Testis (tissue), 3 donors: Measurements from ENCODE around the gene HOMER1. TPM values are rescaled to one million over a fixed set of nuclear protein-coding genes. Genes with fewer than 3 reads are reported as not detected.

Experiments used
- DNase-seq: peaks from one replicate; pipeline ENCODE4 v3.0.0-alpha.2; 2019
- H3K27ac ChIP-seq, 2 donors: fragments of 200-600 bp; sonication (generic); one replicate each; pipeline ENCODE4 v1.5.1; 2019
- H3K27me3 ChIP-seq: fragments of 200-600 bp; sonication (generic); one replicate; pipeline ENCODE4 v1.5.1; 2019
- H3K36me3 ChIP-seq: fragments of 200-600 bp; sonication (generic); one replicate; pipeline ENCODE4 v1.5.1; 2017; ENCODE audit warnings: low read depth; ENCODE audit errors: missing control alignments
- H3K4me1 ChIP-seq: fragments of 200-600 bp; sonication (generic); one replicate; pipeline ENCODE4 v1.5.1; 2019
- H3K4me3 ChIP-seq, 2 donors: fragments of 200-600 bp; sonication (generic); one replicate each; pipeline ENCODE4 v1.5.1; 2017 to 2019
- H3K9me3 ChIP-seq: fragments of 200-600 bp; sonication (generic); one replicate; pipeline ENCODE4 v1.5.1; 2017
- POLR2A ChIP-seq: fragments of 450-650 bp; IDR thresholded peaks from one replicate; pipeline ENCODE4 v1.6.1; 2017; ENCODE audit warnings: antibody characterized with exemption, mild to moderate bottlenecking, moderate library complexity
- WGBS, 2 donors: methylation state at CpG; one replicate each; pipeline ENCODE4 v1.1.5; 2018; 5-methylcytosine and 5-hydroxymethylcytosine counted together
- intact Hi-C: fragments of 100-400 bp; cut with DNase I; formaldehyde crosslinking; loops from one replicate; pipeline ENCODE4 v1.15.1; 2023; ENCODE audit warnings: low total_unique reads
- polyA plus RNA-seq: library from polyadenylated mRNA; stranded (reverse); fragments of 350-450 nt; fragmentation: Illumina TruSeq; extraction: RNeasy Lipid Tissue Mini Kit (QIAGEN cat#74804); gene quantifications from one replicate; pipeline ENCODE4 v1.2.3, GENCODE V29; 2014; ENCODE audit warnings: low read depth, low replicate concordance; ENCODE audit not compliant: insufficient read depth
- total RNA-seq, 2 donors: library from RNA; depleted of rRNA; stranded (reverse); fragments of >200 nt; gene quantifications; one replicate each; pipeline ENCODE4 v1.2.3, GENCODE V29; 2016
- TF ChIP-seq, protein P1 (sequence below), 3 experiments: fragments of 450-650 bp in 2 of 3; fragments of 200-600 bp in 1 of 3; sonication (generic) in 1 of 3; IDR thresholded peaks; one replicate each; pipeline ENCODE4 v1.5.1; 2016 to 2019; ENCODE audit warnings: antibody characterized with exemption in 3 of 3, mild to moderate bottlenecking in 2 of 3, moderate library complexity in 1 of 3

The HOMER1 gene
- total and polyA plus RNA-seq, 3 donors from 2014 or later, result 5.7 to 23.0 (median 20.4) TPM

DNA sequence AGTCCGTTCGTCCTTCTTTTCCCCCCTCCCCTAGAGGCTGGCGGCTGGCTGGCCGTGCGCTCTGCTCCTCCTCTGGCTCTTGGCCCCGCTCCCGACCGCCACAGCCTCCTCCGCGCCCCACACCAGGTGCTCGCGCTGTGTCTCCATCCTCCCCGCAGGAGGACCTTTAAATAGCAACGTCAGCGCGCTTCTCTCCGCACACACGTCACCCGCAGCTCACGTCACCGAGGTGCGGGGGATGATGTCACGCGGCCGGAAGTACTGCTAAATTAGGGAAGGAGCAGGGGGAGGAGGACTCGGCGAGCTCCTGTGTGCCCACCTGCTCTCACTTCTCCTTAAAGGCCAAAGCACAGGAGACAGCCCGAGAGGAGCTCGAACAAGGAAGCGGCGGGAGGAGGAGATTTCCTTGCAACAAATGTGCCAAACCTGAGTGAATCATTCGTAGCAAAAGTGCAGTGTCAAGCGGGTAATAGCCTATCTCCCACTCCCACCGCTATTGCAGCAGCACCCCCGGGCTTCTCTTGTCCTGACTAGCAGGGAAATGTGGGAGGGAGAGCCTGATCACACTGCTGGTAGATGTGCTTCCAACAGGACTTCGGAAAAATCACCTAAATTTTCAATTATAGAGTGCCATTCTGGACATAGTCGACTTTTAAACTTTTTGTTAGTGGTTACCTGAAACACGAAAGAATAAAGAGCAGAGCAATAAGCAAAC is 614 bp upstream of the HOMER1 start:
- Histone ChIP-seq H3K27ac (peak overlapping the region; percentile 95 to 97), H3K9me3 (no peaks in the 10 kb centered on the region), H3K4me1 (no peaks in the 10 kb centered on the region), H3K27me3 (no peaks in the 10 kb centered on the region), H3K36me3 (no peaks in the 10 kb centered on the region), H3K4me3 (peak overlapping the region; percentile 77 to 84)
- TF ChIP-seq, protein P1, sequence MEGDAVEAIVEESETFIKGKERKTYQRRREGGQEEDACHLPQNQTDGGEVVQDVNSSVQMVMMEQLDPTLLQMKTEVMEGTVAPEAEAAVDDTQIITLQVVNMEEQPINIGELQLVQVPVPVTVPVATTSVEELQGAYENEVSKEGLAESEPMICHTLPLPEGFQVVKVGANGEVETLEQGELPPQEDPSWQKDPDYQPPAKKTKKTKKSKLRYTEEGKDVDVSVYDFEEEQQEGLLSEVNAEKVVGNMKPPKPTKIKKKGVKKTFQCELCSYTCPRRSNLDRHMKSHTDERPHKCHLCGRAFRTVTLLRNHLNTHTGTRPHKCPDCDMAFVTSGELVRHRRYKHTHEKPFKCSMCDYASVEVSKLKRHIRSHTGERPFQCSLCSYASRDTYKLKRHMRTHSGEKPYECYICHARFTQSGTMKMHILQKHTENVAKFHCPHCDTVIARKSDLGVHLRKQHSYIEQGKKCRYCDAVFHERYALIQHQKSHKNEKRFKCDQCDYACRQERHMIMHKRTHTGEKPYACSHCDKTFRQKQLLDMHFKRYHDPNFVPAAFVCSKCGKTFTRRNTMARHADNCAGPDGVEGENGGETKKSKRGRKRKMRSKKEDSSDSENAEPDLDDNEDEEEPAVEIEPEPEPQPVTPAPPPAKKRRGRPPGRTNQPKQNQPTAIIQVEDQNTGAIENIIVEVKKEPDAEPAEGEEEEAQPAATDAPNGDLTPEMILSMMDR (IDR thresholded peaks at IDR 0.05), result no peak
- TF ChIP-seq POLR2A, result peak; percentile 94
- peak; percentile 96 for DNase-seq
- intact Hi-C loops, result no loop called here
- 1 to 3% methylated on average over 13 to 36 of the region's 38 CpGs for WGBS, 2 donors

GRCh38 chr5:79513308-79513703 is 628 bp downstream of the HOMER1 start:
- Histone ChIP-seq H3K4me1 (peaks cover 4% of the 10 kb centered on the region), H3K27me3 (no peaks in the 10 kb centered on the region), H3K9me3 (no peaks in the 10 kb centered on the region), H3K27ac (peak overlapping the region; percentile 95 to 97), H3K36me3 (no peaks in the 10 kb centered on the region), H3K4me3 (peak overlapping the region; percentile 77 to 84)
- intact Hi-C loops, result no loop called here
- TF ChIP-seq, protein P1 (IDR thresholded peaks at IDR 0.05), result no peak
- TF ChIP-seq POLR2A, result no peak
- 1 to 2% methylated on average over 6 to 26 of the region's 26 CpGs for WGBS, 2 donors
- no peak for DNase-seq

DNA sequence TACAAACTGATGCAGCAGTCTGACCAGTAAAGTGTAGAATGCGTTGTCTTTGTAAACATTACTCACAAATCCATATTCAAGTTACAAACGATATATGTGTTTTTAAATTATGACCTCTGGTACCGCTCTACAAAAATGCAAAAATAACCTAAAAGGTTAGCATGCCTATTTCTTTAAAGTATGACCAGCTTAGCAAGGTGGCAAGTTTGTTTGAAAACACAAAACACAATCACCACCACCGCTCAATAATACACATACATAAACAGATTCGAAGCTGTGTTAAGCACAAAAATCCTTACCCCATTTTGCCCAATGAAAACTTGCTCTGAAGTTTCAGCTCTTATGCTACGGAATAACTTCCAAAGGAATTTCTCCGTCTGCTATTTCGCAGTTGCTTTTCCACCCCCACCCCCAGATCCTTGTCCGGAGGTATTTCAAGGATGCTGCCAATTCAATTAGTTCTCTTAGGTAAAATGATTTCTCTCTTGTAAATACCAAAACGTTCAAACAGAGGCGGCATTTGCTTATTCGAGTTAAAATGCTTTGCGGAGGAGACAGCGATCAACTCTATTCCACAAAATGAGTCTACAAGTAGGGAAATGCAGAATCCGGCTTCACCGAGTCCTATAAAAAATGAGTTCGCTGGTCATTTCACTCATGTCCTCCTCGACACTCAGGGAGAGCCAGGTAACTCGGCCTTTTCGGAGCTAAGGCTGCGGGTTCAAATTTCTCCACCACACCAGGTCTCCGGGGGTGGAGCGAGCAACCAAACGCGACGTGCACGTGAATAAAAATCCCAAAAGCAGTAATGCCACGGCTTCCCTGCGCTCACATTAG is 1.2 kb downstream of the HOMER1 start:
- Histone ChIP-seq H3K36me3 (no peaks in the 10 kb centered on the region), H3K4me1 (peaks cover 4% of the 10 kb centered on the region), H3K4me3 (peak overlapping the region; percentile 77 to 84), H3K27me3 (no peaks in the 10 kb centered on the region), H3K9me3 (no peaks in the 10 kb centered on the region), H3K27ac (peak overlapping the region; percentile 95 to 97)
- WGBS, 2 donors, result 8 to 9% methylated on average over 29 of the region's 29 CpGs
- TF ChIP-seq POLR2A, result no peak
- TF ChIP-seq, protein P1 (IDR thresholded peaks at IDR 0.05), result no peak
- intact Hi-C loops, result no loop called here
- DNase-seq, result no peak

GRCh38 chr5:79512049-79512448 is 1.9 kb downstream of the HOMER1 start:
- Histone ChIP-seq H3K4me3 (peak overlapping the region; percentile 77 to 84), H3K36me3 (no peaks in the 10 kb centered on the region), H3K27me3 (no peaks in the 10 kb centered on the region), H3K9me3 (no peaks in the 10 kb centered on the region), H3K4me1 (peaks cover 4% of the 10 kb centered on the region), H3K27ac (peak overlapping the region in 1 of 2 donors; percentile 8)
- no peak for DNase-seq
- 33 to 40% methylated on average over 11 of the region's 11 CpGs for WGBS, 2 donors
- intact Hi-C loops, result no loop called here
- TF ChIP-seq, protein P1 (IDR thresholded peaks at IDR 0.05), result no peak
- TF ChIP-seq POLR2A, result no peak
